COR-L47 (cell line): ENCODE data around the gene RUBCNL.
"Not testable (repeated sequence)": the region's sequence is repeated elsewhere in the genome, so short reads cannot be mapped to it uniquely, and the experiment has no call there.

Experiments used
- DNase-seq: peaks from one replicate; lab custom pipeline; 2025; lab: John Stamatoyannopoulos, UW

The RUBCNL gene

GRCh38 chr13:46374710-46375109 is 12.3 kb downstream of the RUBCNL start:
- no peak for DNase-seq

GRCh38 chr13:46373623-46374022 is 13.4 kb downstream of the RUBCNL start:
- no peak for DNase-seq

- DNase-seq: not testable (repeated sequence)
These were observed 14.1 kb downstream of the RUBCNL start for GRCh38 chr13:46372938-46373337.

- DNase-seq: no peak
These were observed 15.0 kb downstream of the RUBCNL start for GRCh38 chr13:46372071-46372470.

GRCh38 chr13:46369506-46370277 is 17.4 kb downstream of the RUBCNL start:
- DNase-seq: no peak

GRCh38 chr13:46367617-46368327 is 19.3 kb downstream of the RUBCNL start:
- DNase-seq: no peak

- DNase-seq: no peak
These were observed 25.6 kb downstream of the RUBCNL start for GRCh38 chr13:46361276-46361934.

GRCh38 chr13:46360604-46361003 is 26.4 kb downstream of the RUBCNL start:
- no peak for DNase-seq

GRCh38 chr13:46359714-46360113 is 27.3 kb downstream of the RUBCNL start:
- DNase-seq: no peak

GRCh38 chr13:46355901-46356590 is 31.0 kb downstream of the RUBCNL start:
- no peak for DNase-seq

GRCh38 chr13:46355088-46355468 is 32.0 kb downstream of the RUBCNL start:
- no peak for DNase-seq

GRCh38 chr13:46354156-46355087 is 32.6 kb downstream of the RUBCNL start:
- DNase-seq: no peak

- no peak for DNase-seq
These were observed 34.2 kb downstream of the RUBCNL start for GRCh38 chr13:46352805-46353204.

GRCh38 chr13:46350003-46350402 is 37.0 kb downstream of the RUBCNL start:
- no peak for DNase-seq

- DNase-seq: no peak
These were observed 38.1 kb downstream of the RUBCNL start for GRCh38 chr13:46348961-46349360.

- no peak for DNase-seq
These were observed 39.8 kb downstream of the RUBCNL start for GRCh38 chr13:46347277-46347676.

- no peak for DNase-seq
These were observed 41.2 kb downstream of the RUBCNL start for GRCh38 chr13:46345866-46346265.

- no peak for DNase-seq
These were observed 41.7 kb downstream of the RUBCNL start for GRCh38 chr13:46345398-46345797.

- no peak for DNase-seq
These were observed 43.6 kb downstream of the RUBCNL start for GRCh38 chr13:46343279-46343994.

- no peak for DNase-seq
These were observed 44.5 kb downstream of the RUBCNL start for GRCh38 chr13:46342538-46342937.
